Small intestine (tissue), 7 donors: ENCODE results near the gene EGFR. TPM values are rescaled to one million over a fixed set of nuclear protein-coding genes. Genes with fewer than 3 reads are reported as not detected.
"Not testable (repeated sequence)": the region's sequence is repeated elsewhere in the genome, so short reads cannot be mapped to it uniquely, and the experiment has no call there.

Experiments
- DNase-seq, 2 donors: peaks; one replicate each; pipeline versions ENCODE4 v3.0.0 to v3.0.0-alpha.2; 2013
- FAIRE-seq: peaks from 2 replicates; lab custom pipeline; 2012; peaks lifted over from hg19 to GRCh38; lab: Jason Lieb, UNC
- H3K27ac ChIP-seq, 3 donors: one replicate each; pipeline ENCODE4 v1.5.1; 2013; ENCODE audit warnings: low read length in 2 of 3, mild to moderate bottlenecking in 2 of 3, control low read depth in 1 of 3, inconsistent platforms in 1 of 3, low read depth in 1 of 3, moderate library complexity in 1 of 3
- H3K27me3 ChIP-seq, 3 donors: one replicate each; pipeline ENCODE4 v1.6.1; 2013; ENCODE audit warnings: low read length in 3 of 3, inconsistent platforms in 1 of 3; ENCODE audit not compliant: control insufficient read depth in 3 of 3, insufficient read depth in 3 of 3
- H3K36me3 ChIP-seq, 3 donors: one replicate each; pipeline ENCODE4 v1.6.1; 2013; ENCODE audit warnings: low read length in 3 of 3, inconsistent platforms in 1 of 3, low read depth in 1 of 3, mild to moderate bottlenecking in 1 of 3, moderate library complexity in 1 of 3; ENCODE audit not compliant: control insufficient read depth in 3 of 3, insufficient read depth in 2 of 3
- H3K4me1 ChIP-seq, 3 donors: one replicate each; pipeline ENCODE4 v1.6.1; 2013; ENCODE audit warnings: low read length in 2 of 3, inconsistent platforms in 1 of 3, low read depth in 1 of 3, mild to moderate bottlenecking in 1 of 3, moderate library complexity in 1 of 3; ENCODE audit not compliant: control insufficient read depth in 3 of 3, insufficient read depth in 2 of 3
- H3K4me3 ChIP-seq, 3 donors: one replicate each; pipeline ENCODE4 v1.5.1; 2013; ENCODE audit warnings: low read length in 3 of 3, control low read depth in 1 of 3, inconsistent platforms in 1 of 3, low read depth in 1 of 3, mild to moderate bottlenecking in 1 of 3, moderate library complexity in 1 of 3
- H3K9me3 ChIP-seq, 2 donors: one replicate each; pipeline ENCODE4 v1.6.1; 2013; ENCODE audit warnings: low read depth in 1 of 2, low read length in 1 of 2; ENCODE audit not compliant: control insufficient read depth in 2 of 2, insufficient read depth in 1 of 2
- WGBS, 3 donors: extraction: QIAGEN DNeasy Blood & Tissue Kit; methylation state at CpG; one replicate each; pipeline ENCODE4 v1.1.7; 2013; 5-methylcytosine and 5-hydroxymethylcytosine counted together
- polyA plus RNA-seq, 4 donors: library from polyadenylated mRNA; stranded (reverse) in 3 of 4; unstranded in 1 of 4; fragments of 200-250 nt in 3 of 4; fragments of 120-200 nt in 1 of 4; gene quantifications; one replicate each; pipeline versions ENCODE4 v1.2.1 to v1.2.3, GENCODE V29; 2013
- donor health status: healthy with polysubstance abuse.
- donor health status: control.
- donor health status: control.
- donor health status: Bipolar disorder and iron deficiency.
- donor health status: healthy.

The EGFR gene
- polyA plus RNA-seq, 4 donors: 2.2 to 30.5 (median 6.0) TPM

- WGBS, 3 donors: 80 to 88% (median 84%) methylated on average over 10 of the region's 10 CpGs
- Histone ChIP-seq H3K27ac (no peak overlapping the region), H3K4me1 (no peaks in the 10 kb centered on the region), H3K27me3 (no peaks in the 10 kb centered on the region), H3K36me3 (peaks cover 7 to 63% (median 9%) of the 10 kb centered on the region in 3 donors), H3K9me3 (no peaks in the 10 kb centered on the region), H3K4me3 (no peak overlapping the region)
- FAIRE-seq (no peak), DNase-seq (no peak)
These were observed 139.9 kb downstream of the EGFR start for GRCh38 chr7:55158541-55159382.

- H3K4me1 ChIP-seq: no peaks in the 10 kb centered on the region
- H3K27me3 ChIP-seq: no peaks in the 10 kb centered on the region
- no peaks in the 10 kb centered on the region for H3K9me3 ChIP-seq
- H3K36me3 ChIP-seq: peaks cover 7 to 60% (median 9%) of the 10 kb centered on the region in 3 donors
- DNase-seq (no peak), FAIRE-seq (no peak)
- no peak overlapping the region for H3K4me3 ChIP-seq
- no peak overlapping the region for H3K27ac ChIP-seq
- WGBS, 3 donors: 84 to 94% (median 90%) methylated on average over 4 of the region's 4 CpGs
These were observed 141.7 kb downstream of the EGFR start for GRCh38 chr7:55160539-55160938.

- FAIRE-seq (no peak), DNase-seq (no peak)
- Histone ChIP-seq H3K27ac (no peak overlapping the region), H3K27me3 (no peaks in the 10 kb centered on the region), H3K4me3 (no peak overlapping the region), H3K9me3 (no peaks in the 10 kb centered on the region), H3K36me3 (peaks cover 6 to 57% (median 7%) of the 10 kb centered on the region in 3 donors), H3K4me1 (no peaks in the 10 kb centered on the region)
- 92 to 96% (median 94%) methylated on average over 16 of the region's 16 CpGs for WGBS, 3 donors
These were observed 142.4 kb downstream of the EGFR start for GRCh38 chr7:55161154-55161687.

- Histone ChIP-seq H3K27ac (no peak overlapping the region), H3K36me3 (peaks cover 4 to 58% (median 7%) of the 10 kb centered on the region in 3 donors), H3K27me3 (no peaks in the 10 kb centered on the region), H3K9me3 (no peaks in the 10 kb centered on the region), H3K4me1 (no peaks in the 10 kb centered on the region), H3K4me3 (no peak overlapping the region)
- no peak for DNase-seq
- FAIRE-seq: no peak
- 88 to 90% (median 88%) methylated on average over 3 of the region's 3 CpGs for WGBS, 3 donors
These were observed 143.7 kb downstream of the EGFR start for GRCh38 chr7:55162476-55162875.

GRCh38 chr7:55163733-55164132 lies 144.9 kb downstream of the EGFR start:
- H3K4me1 ChIP-seq: no peaks in the 10 kb centered on the region
- peaks cover 2 to 52% (median 5%) of the 10 kb centered on the region in 3 donors for H3K36me3 ChIP-seq
- H3K27me3 ChIP-seq: no peaks in the 10 kb centered on the region
- H3K9me3 ChIP-seq: no peaks in the 10 kb centered on the region
- no peak for FAIRE-seq
- WGBS, 3 donors: 92 to 94% (median 93%) methylated on average over 11 of the region's 11 CpGs
- DNase-seq: no peak
- no peak overlapping the region for H3K4me3 ChIP-seq
- no peak overlapping the region for H3K27ac ChIP-seq

- peaks cover 0 to 50% (median 3%) of the 10 kb centered on the region in 3 donors for H3K36me3 ChIP-seq
- FAIRE-seq: no peak
- 91 to 93% (median 91%) methylated on average over 2 of the region's 2 CpGs for whole genome bisulfite sequencing, 3 donors
These were observed 145.7 kb downstream of the EGFR start for GRCh38 chr7:55164527-55164926.

GRCh38 chr7:55165176-55165861 lies 146.5 kb downstream of the EGFR start:
- no peak for FAIRE-seq
- peaks cover 0 to 54% (median 3%) of the 10 kb centered on the region in 3 donors for H3K36me3 ChIP-seq
- WGBS, 3 donors: 86 to 97% (median 93%) methylated on average over 13 of the region's 13 CpGs

More at GRCh38 chr7:55164527-55164926, 145.7 kb downstream of the EGFR start:
- H3K27me3 ChIP-seq: no peaks in the 10 kb centered on the region
- H3K27ac ChIP-seq: no peak overlapping the region
- H3K4me3 ChIP-seq: no peak overlapping the region
- H3K9me3 ChIP-seq: no peaks in the 10 kb centered on the region
- no peaks in the 10 kb centered on the region for H3K4me1 ChIP-seq
- no peak for DNase-seq

GRCh38 chr7:55167296-55167695 lies 148.5 kb downstream of the EGFR start:
- not testable (repeated sequence) for H3K4me3 ChIP-seq, H3K9me3 ChIP-seq, H3K27me3 ChIP-seq, H3K27ac ChIP-seq, H3K4me1 ChIP-seq, DNase-seq, FAIRE-seq
- WGBS, 3 donors: 89 to 96% (median 89%) methylated on average over 4 of the region's 4 CpGs
- H3K36me3 ChIP-seq: peaks cover 0 to 62% (median 8%) of the 10 kb centered on the region in 3 donors

More at GRCh38 chr7:55165176-55165861, 146.5 kb downstream of the EGFR start:
- Histone ChIP-seq H3K27me3 (no peaks in the 10 kb centered on the region), H3K27ac (no peak overlapping the region), H3K4me3 (no peak overlapping the region), H3K9me3 (no peaks in the 10 kb centered on the region), H3K4me1 (no peaks in the 10 kb centered on the region)
- DNase-seq: no peak
